Measurements from ENCODE around the gene UTS2R. TPM values are rescaled to one million over a fixed set of nuclear protein-coding genes. Genes with fewer than 3 reads are reported as not detected.
"Not testable (repeated sequence)": the region's sequence is repeated elsewhere in the genome, so short reads cannot be mapped to it uniquely, and the experiment has no call there.

Gene UTS2R
- total RNA-seq, 4 donors from 2014 or later, result not detected

GRCh38 chr17:82369211-82369610, 2.4 kb upstream of the UTS2R start:
- H3K4me3 ChIP-seq, result no peak overlapping the region
- H3K27me3 ChIP-seq, result peaks cover 0 to 66% (median 33%) of the 10 kb centered on the region in 4 donors
- no peak for TF ChIP-seq EP300 (IDR thresholded peaks at IDR 0.05)
- TF ChIP-seq POLR2AphosphoS5 (IDR thresholded peaks at IDR 0.05), result no peak
- TF ChIP-seq CTCF (IDR thresholded peaks at IDR 0.05), result no peak
- TF ChIP-seq POLR2A (IDR thresholded peaks at IDR 0.05; ENCODE audit: low read depth), result no peak
- peaks cover 11 to 26% (median 23%) of the 10 kb centered on the region in 4 donors for H3K4me1 ChIP-seq
- H3K27ac ChIP-seq (replicated peaks in 1 of 4), result no peak overlapping the region
- intact Hi-C loops (cut with DNase I), result no loop called here
- DNase-seq (ENCODE audit: extremely low spot score), result no peak
- H3K9me3 ChIP-seq, result no peaks in the 10 kb centered on the region
- 90% methylated on average over 7 of the region's 7 CpGs for WGBS
- no peaks in the 10 kb centered on the region for H3K36me3 ChIP-seq

- H3K27me3 ChIP-seq, result peaks cover 0 to 81% (median 44%) of the 10 kb centered on the region in 4 donors
- H3K4me3 ChIP-seq, result peak overlapping the region; percentile 13 to 51 (median 34)
- H3K36me3 ChIP-seq, result no peaks in the 10 kb centered on the region
- intact Hi-C loops (cut with DNase I), result no loop called here
- DNase-seq (ENCODE audit: extremely low spot score), result no peak
- H3K4me1 ChIP-seq, result peaks cover 11 to 36% (median 23%) of the 10 kb centered on the region in 4 donors
- no peaks in the 10 kb centered on the region for H3K9me3 ChIP-seq
- no peak overlapping the region for H3K27ac ChIP-seq (replicated peaks in 1 of 4)
- TF ChIP-seq POLR2A (IDR thresholded peaks at IDR 0.05; ENCODE audit: low read depth), result no peak
- no peak for TF ChIP-seq EP300 (IDR thresholded peaks at IDR 0.05)
- TF ChIP-seq POLR2AphosphoS5 (IDR thresholded peaks at IDR 0.05), result no peak
- no peak for TF ChIP-seq CTCF (IDR thresholded peaks at IDR 0.05)
- WGBS, result 38% methylated on average over 18 of the region's 38 CpGs
Measured at GRCh38 chr17:82370471-82371332, 863 bp upstream of the UTS2R start.

- H3K27me3 ChIP-seq, result peaks cover 0 to 90% (median 51%) of the 10 kb centered on the region in 4 donors
- H3K4me3 ChIP-seq, result peak overlapping the region in 1 of 4 donors; percentile 31
- DNase-seq (ENCODE audit: extremely low spot score), result no peak
- H3K27ac ChIP-seq (replicated peaks in 1 of 4), result no peak overlapping the region
- TF ChIP-seq EP300 (IDR thresholded peaks at IDR 0.05) (no peak), POLR2AphosphoS5 (IDR thresholded peaks at IDR 0.05) (no peak), POLR2A (IDR thresholded peaks at IDR 0.05; ENCODE audit: low read depth) (no peak), CTCF (IDR thresholded peaks at IDR 0.05) (no peak)
- H3K36me3 ChIP-seq, result no peaks in the 10 kb centered on the region
- WGBS, result 52% methylated on average over 37 of the region's 41 CpGs
- no peaks in the 10 kb centered on the region for H3K9me3 ChIP-seq
- H3K4me1 ChIP-seq, result peaks cover 11 to 36% (median 23%) of the 10 kb centered on the region in 4 donors
- intact Hi-C loops (cut with DNase I), result no loop called here
Measured at GRCh38 chr17:82372249-82373071, 895 bp downstream of the UTS2R start.

GRCh38 chr17:82373072-82373452, 1.5 kb downstream of the UTS2R start:
- DNase-seq (ENCODE audit: extremely low spot score); H3K4me3 ChIP-seq; intact Hi-C loops (cut with DNase I); H3K27ac ChIP-seq (replicated peaks in 1 of 4); H3K36me3 ChIP-seq; H3K9me3 ChIP-seq: not testable (repeated sequence)
- Histone ChIP-seq H3K27me3 (peaks cover 0 to 91% (median 54%) of the 10 kb centered on the region in 4 donors), H3K4me1 (peaks cover 11 to 36% (median 23%) of the 10 kb centered on the region in 4 donors)
- 92% methylated on average over 10 of the region's 10 CpGs for WGBS

Measured in esophagus muscularis mucosa (tissue), 4 donors.